H9 (cell line): ENCODE results near the gene OSBPL2. TPM values are rescaled to one million over a fixed set of nuclear protein-coding genes. Genes with fewer than 3 reads are reported as not detected.

Experiments
- DNase-seq: peaks from one replicate; pipeline ENCODE4 v3.0.0-alpha.2; 2017
- H2AFZ ChIP-seq: one replicate; pipeline ENCODE4 v1.6.1; 2013; ENCODE audit warnings: mild to moderate bottlenecking, low read length, control low read depth, moderate library complexity
- H2AK5ac ChIP-seq: 2 replicates; pipeline ENCODE4 v1.6.1; 2013; ENCODE audit warnings: low read length, control low read depth, mixed read lengths; ENCODE audit not compliant: insufficient read length
- H2BK120ac ChIP-seq: one replicate; pipeline ENCODE4 v1.6.1; 2013; ENCODE audit warnings: low read depth, mild to moderate bottlenecking, low read length, control low read depth, inconsistent platforms; ENCODE audit not compliant: poor library complexity, severe bottlenecking
- H2BK12ac ChIP-seq: 2 replicates; pipeline ENCODE4 v1.6.1; 2013; ENCODE audit warnings: low read length, control low read depth, mixed read lengths, low read depth; ENCODE audit not compliant: insufficient read length
- H2BK15ac ChIP-seq: 2 replicates; pipeline ENCODE4 v1.6.1; 2013; ENCODE audit warnings: low read depth, low read length, control low read depth
- H2BK20ac ChIP-seq: one replicate; pipeline ENCODE4 v1.6.1; 2013; ENCODE audit warnings: low read depth, mild to moderate bottlenecking, low read length, control low read depth, inconsistent platforms; ENCODE audit not compliant: poor library complexity, severe bottlenecking
- H2BK5ac ChIP-seq: 2 replicates; pipeline ENCODE4 v1.6.1; 2013; ENCODE audit warnings: low read length, control low read depth, mixed read lengths; ENCODE audit not compliant: insufficient read length
- H3K14ac ChIP-seq: 2 replicates; pipeline ENCODE4 v1.6.1; 2013; ENCODE audit warnings: low read length, control low read depth; ENCODE audit not compliant: insufficient read depth
- H3K18ac ChIP-seq: 2 replicates; pipeline ENCODE4 v1.6.1; 2013; ENCODE audit warnings: low read depth, mild to moderate bottlenecking, mixed read lengths, low read length, control low read depth; ENCODE audit not compliant: insufficient read length
- H3K23ac ChIP-seq: 2 replicates; pipeline ENCODE4 v1.6.1; 2013; ENCODE audit warnings: low read length, control low read depth, mixed read lengths, low read depth; ENCODE audit not compliant: insufficient read length
- H3K23me2 ChIP-seq: 2 replicates; pipeline ENCODE4 v1.6.1; 2013; ENCODE audit warnings: low read depth, mild to moderate bottlenecking, mixed read lengths, low read length, control low read depth; ENCODE audit not compliant: insufficient read length, poor library complexity, severe bottlenecking
- H3K27ac ChIP-seq: 2 replicates; pipeline ENCODE4 v1.5.1; 2013; ENCODE audit warnings: low read length, control low read depth, mixed read lengths, low read depth; ENCODE audit not compliant: insufficient read length
- H3K27me3 ChIP-seq: 2 replicates; pipeline ENCODE4 v1.6.1; 2013; ENCODE audit warnings: low read length, control low read depth, inconsistent platforms; ENCODE audit not compliant: insufficient read depth
- H3K4ac ChIP-seq: 2 replicates; pipeline ENCODE4 v1.6.1; 2013; ENCODE audit warnings: low read depth, mild to moderate bottlenecking, control low read depth, inconsistent platforms, low read length, moderate library complexity
- H3K4me1 ChIP-seq: 2 replicates; pipeline ENCODE4 v1.6.1; 2013; ENCODE audit warnings: low read length, control low read depth, inconsistent platforms; ENCODE audit not compliant: insufficient read depth
- H3K4me2 ChIP-seq: 2 replicates; pipeline ENCODE4 v1.6.1; 2013; ENCODE audit warnings: low read length, control low read depth, mixed read lengths; ENCODE audit not compliant: insufficient read length, insufficient read depth
- H3K56ac ChIP-seq: 2 replicates; pipeline ENCODE4 v1.6.1; 2013; ENCODE audit warnings: low read depth, mild to moderate bottlenecking, mixed read lengths, low read length, control low read depth; ENCODE audit not compliant: insufficient read length
- H3K79me1 ChIP-seq: 2 replicates; pipeline ENCODE4 v1.6.1; 2013; ENCODE audit warnings: low read depth, mild to moderate bottlenecking, moderate library complexity, low read length, control low read depth, inconsistent platforms; ENCODE audit not compliant: insufficient read depth, poor library complexity, severe bottlenecking
- H3K79me2 ChIP-seq: 2 replicates; pipeline ENCODE4 v1.6.1; 2013; ENCODE audit warnings: low read length, control low read depth, inconsistent platforms; ENCODE audit not compliant: insufficient read depth
- H3K9ac ChIP-seq: 2 replicates; pipeline ENCODE4 v1.6.1; 2013; ENCODE audit warnings: low read length, control low read depth, mixed read lengths; ENCODE audit not compliant: insufficient read length; ENCODE audit errors: extremely low read depth
- H3K9me3 ChIP-seq: one replicate; pipeline ENCODE4 v1.6.1; 2013; ENCODE audit warnings: low read depth, low read length, inconsistent platforms; ENCODE audit not compliant: control insufficient read depth
- H3T11ph ChIP-seq: one replicate; pipeline ENCODE4 v1.6.1; 2013; ENCODE audit warnings: mild to moderate bottlenecking, low read length, control low read depth, inconsistent platforms
- H4K20me1 ChIP-seq: one replicate; pipeline ENCODE4 v1.6.1; 2013; ENCODE audit not compliant: control insufficient read depth, insufficient read length, insufficient read depth
- H4K5ac ChIP-seq: 2 replicates; pipeline ENCODE4 v1.6.1; 2013; ENCODE audit warnings: low read depth, mild to moderate bottlenecking, mixed read lengths, low read length, control low read depth; ENCODE audit not compliant: insufficient read length
- H4K8ac ChIP-seq: replicated peaks from 2 replicates; pipeline ENCODE4 v1.6.1; 2013; ENCODE audit warnings: low read length, control low read depth, mixed read lengths, low read depth; ENCODE audit not compliant: insufficient read length
- H4K91ac ChIP-seq: 2 replicates; pipeline ENCODE4 v1.6.1; 2013; ENCODE audit warnings: low read depth, mild to moderate bottlenecking, moderate library complexity, mixed read lengths, low read length, control low read depth; ENCODE audit not compliant: insufficient read length
- H3K27ac Mint-ChIP-seq, 3 experiments: 2 replicates in 2 of 3; 3 replicates in 1 of 3; pipeline ENCODE4 v1.8.0; 2020 to 2021; ENCODE audit warnings: mixed read lengths in 3 of 3, mild to moderate bottlenecking in 1 of 3, moderate library complexity in 1 of 3
- H3K27me3 Mint-ChIP-seq: 2 replicates; pipeline ENCODE4 v1.8.0; 2021; ENCODE audit warnings: low read depth, mild to moderate bottlenecking, moderate library complexity, mixed read lengths
- H3K36me3 Mint-ChIP-seq, 3 experiments: 2 replicates in 2 of 3; 3 replicates in 1 of 3; pipeline ENCODE4 v1.8.0; 2020 to 2021; ENCODE audit warnings: low read depth in 3 of 3, mixed read lengths in 3 of 3; ENCODE audit not compliant: insufficient read depth in 1 of 3
- H3K4me1 Mint-ChIP-seq, 2 experiments: 2 replicates each; pipeline ENCODE4 v1.8.0; 2020; ENCODE audit warnings: mixed read lengths in 2 of 2
- H3K4me3 Mint-ChIP-seq, 2 experiments: 2 replicates in 1 of 2; 3 replicates in 1 of 2; pipeline ENCODE4 v1.8.0; 2020 to 2021; ENCODE audit warnings: mild to moderate bottlenecking in 2 of 2, mixed read lengths in 2 of 2, moderate library complexity in 1 of 2
- H3K9me3 Mint-ChIP-seq, 2 experiments: 2 replicates in 1 of 2; 3 replicates in 1 of 2; pipeline ENCODE4 v1.8.0; 2020; ENCODE audit warnings: mild to moderate bottlenecking in 2 of 2, mixed read lengths in 2 of 2, moderate library complexity in 1 of 2
- WGBS: extraction: QIAGEN DNeasy Blood & Tissue Kit; methylation state at CpG from one replicate; pipeline ENCODE4 v1.1.7; 2013; ENCODE audit warnings: missing lambda C conversion rate, low lambda C conversion rate, mixed read lengths; ENCODE audit not compliant: insufficient read length; ENCODE audit errors: extremely low coverage; 5-methylcytosine and 5-hydroxymethylcytosine counted together
- total RNA-seq: library from RNA; stranded (reverse); gene quantifications from 2 replicates; pipeline ENCODE4 v1.2.1, GENCODE V29; 2021
- TF ChIP-seq, protein P1 (sequence below): fragments of 200-600 bp; sonication (generic); conservative IDR thresholded peaks from 3 replicates; pipeline ENCODE4 v1.8.0; 2021; ENCODE audit warnings: antibody characterized with exemption, mild to moderate bottlenecking

Gene OSBPL2
- total RNA-seq, 1 experiment from 2014 or later = 47.3 TPM

- Histone ChIP-seq H3K9ac (no peak overlapping the region), H3K56ac (no peak overlapping the region), H4K5ac (no peak overlapping the region), H3K27ac (no peak overlapping the region), H3K79me2 (no peaks in the 10 kb centered on the region), H3K4ac (no peak overlapping the region), H2BK12ac (no peak overlapping the region), H2AFZ (no peak overlapping the region), H2BK5ac (no peak overlapping the region), H4K20me1 (no peaks in the 10 kb centered on the region), H2AK5ac (no peak overlapping the region), H3K14ac (no peak overlapping the region; the same call in 1 of the 2 replicates), H3K27me3 (peaks cover 29% of the 10 kb centered on the region; the same call in 1 of the 2 replicates), H3K23ac (no peak overlapping the region), H3K23me2 (peaks cover 12% of the 10 kb centered on the region), H2BK20ac (no peak overlapping the region), H3K79me1 (no peaks in the 10 kb centered on the region), H3K4me1 (no peaks in the 10 kb centered on the region), H3K9me3 (no peaks in the 10 kb centered on the region), H2BK120ac (no peak overlapping the region), H3K18ac (no peak overlapping the region), H3K4me2 (peak overlapping the region; percentile 84), H4K91ac (no peak overlapping the region), H3T11ph (no peak overlapping the region), H4K8ac (no peak overlapping the region), H2BK15ac (no peak overlapping the region)
- H3K4me1 Mint-ChIP-seq = peaks cover 14 to 23% of the 10 kb centered on the region in 2 experiments
- DNase-seq = peak; percentile 49
- H3K27ac Mint-ChIP-seq = peak overlapping the region in 1 of 3 experiments; percentile 87; a peak in 1 of 7 replicates
- H3K27me3 Mint-ChIP-seq = peaks cover 85% of the 10 kb centered on the region
- TF ChIP-seq, protein P1, sequence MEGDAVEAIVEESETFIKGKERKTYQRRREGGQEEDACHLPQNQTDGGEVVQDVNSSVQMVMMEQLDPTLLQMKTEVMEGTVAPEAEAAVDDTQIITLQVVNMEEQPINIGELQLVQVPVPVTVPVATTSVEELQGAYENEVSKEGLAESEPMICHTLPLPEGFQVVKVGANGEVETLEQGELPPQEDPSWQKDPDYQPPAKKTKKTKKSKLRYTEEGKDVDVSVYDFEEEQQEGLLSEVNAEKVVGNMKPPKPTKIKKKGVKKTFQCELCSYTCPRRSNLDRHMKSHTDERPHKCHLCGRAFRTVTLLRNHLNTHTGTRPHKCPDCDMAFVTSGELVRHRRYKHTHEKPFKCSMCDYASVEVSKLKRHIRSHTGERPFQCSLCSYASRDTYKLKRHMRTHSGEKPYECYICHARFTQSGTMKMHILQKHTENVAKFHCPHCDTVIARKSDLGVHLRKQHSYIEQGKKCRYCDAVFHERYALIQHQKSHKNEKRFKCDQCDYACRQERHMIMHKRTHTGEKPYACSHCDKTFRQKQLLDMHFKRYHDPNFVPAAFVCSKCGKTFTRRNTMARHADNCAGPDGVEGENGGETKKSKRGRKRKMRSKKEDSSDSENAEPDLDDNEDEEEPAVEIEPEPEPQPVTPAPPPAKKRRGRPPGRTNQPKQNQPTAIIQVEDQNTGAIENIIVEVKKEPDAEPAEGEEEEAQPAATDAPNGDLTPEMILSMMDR = no peak
- WGBS = no CpG with 5 or more reads among the region's 46 CpGs
- no peaks in the 10 kb centered on the region for H3K9me3 Mint-ChIP-seq
- H3K36me3 Mint-ChIP-seq = no peaks in the 10 kb centered on the region
- H3K4me3 Mint-ChIP-seq = peak overlapping the region; percentile 55 to 81
Observed at GRCh38 chr20:62220666-62221568, 17.4 kb upstream of the OSBPL2 start.
